Measurements from ENCODE around the gene OBP2B. TPM values are rescaled to one million over a fixed set of nuclear protein-coding genes. Genes with fewer than 3 reads are reported as not detected.

Gene OBP2B
- total RNA-seq, 3 donors from 2014 or later (not counting 1 experiment from before 2014, with no cell fraction given) = not detected

DNA sequence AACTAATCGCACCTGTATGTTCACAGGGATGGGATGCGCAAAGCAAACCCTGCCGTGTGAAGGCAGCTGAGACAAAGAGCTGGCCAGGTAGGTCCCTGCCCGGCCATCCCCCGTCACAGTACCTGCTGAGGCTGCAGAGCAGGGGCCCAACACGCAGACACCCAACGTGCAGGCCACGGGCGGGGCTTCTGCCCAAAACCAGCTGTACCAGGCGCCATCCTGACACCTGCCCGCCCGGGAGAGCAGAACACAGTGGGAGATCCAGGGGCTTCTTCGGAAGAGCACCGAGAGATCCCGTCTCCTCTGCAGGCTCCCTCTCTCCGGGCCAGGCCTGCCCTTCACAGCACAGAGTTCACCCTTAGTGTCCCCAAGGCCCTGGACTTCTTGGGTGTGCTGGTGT lies 37.5 kb upstream of the OBP2B start:
- H3K27ac Mint-ChIP-seq = no peak overlapping the region
- no peak overlapping the region for H3K4me3 Mint-ChIP-seq
- intact Hi-C loops (cut with micrococcal nuclease) = no loop called here
- no peaks in the 10 kb centered on the region for H3K4me1 Mint-ChIP-seq
- Histone ChIP-seq H3K36me3 (ENCODE audit: control insufficient read depth, insufficient read depth, low read length) (no peaks in the 10 kb centered on the region), H3K27me3 (ENCODE audit: control insufficient read depth, insufficient read depth, low read length) (no peaks in the 10 kb centered on the region), H3K4me1 (ENCODE audit: control insufficient read depth, insufficient read depth, low read length) (no peaks in the 10 kb centered on the region), H3K4me3 (ENCODE audit: low read length) (no peak overlapping the region), H3K27ac (ENCODE audit: low read length) (no peak overlapping the region), H3K9me3 (ENCODE audit: control insufficient read depth, insufficient read depth, low read length) (no peaks in the 10 kb centered on the region)
- WGBS (ENCODE audit: insufficient coverage) = 88% methylated on average over 16 of the region's 16 CpGs
- no peaks in the 10 kb centered on the region for H3K36me3 Mint-ChIP-seq
- TF ChIP-seq, protein P1, sequence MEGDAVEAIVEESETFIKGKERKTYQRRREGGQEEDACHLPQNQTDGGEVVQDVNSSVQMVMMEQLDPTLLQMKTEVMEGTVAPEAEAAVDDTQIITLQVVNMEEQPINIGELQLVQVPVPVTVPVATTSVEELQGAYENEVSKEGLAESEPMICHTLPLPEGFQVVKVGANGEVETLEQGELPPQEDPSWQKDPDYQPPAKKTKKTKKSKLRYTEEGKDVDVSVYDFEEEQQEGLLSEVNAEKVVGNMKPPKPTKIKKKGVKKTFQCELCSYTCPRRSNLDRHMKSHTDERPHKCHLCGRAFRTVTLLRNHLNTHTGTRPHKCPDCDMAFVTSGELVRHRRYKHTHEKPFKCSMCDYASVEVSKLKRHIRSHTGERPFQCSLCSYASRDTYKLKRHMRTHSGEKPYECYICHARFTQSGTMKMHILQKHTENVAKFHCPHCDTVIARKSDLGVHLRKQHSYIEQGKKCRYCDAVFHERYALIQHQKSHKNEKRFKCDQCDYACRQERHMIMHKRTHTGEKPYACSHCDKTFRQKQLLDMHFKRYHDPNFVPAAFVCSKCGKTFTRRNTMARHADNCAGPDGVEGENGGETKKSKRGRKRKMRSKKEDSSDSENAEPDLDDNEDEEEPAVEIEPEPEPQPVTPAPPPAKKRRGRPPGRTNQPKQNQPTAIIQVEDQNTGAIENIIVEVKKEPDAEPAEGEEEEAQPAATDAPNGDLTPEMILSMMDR (IDR thresholded peaks at IDR 0.05) = no peak
- H3K9me3 Mint-ChIP-seq = no peaks in the 10 kb centered on the region
- peaks cover 0 to 10% of the 10 kb centered on the region in 2 donors for H3K27me3 Mint-ChIP-seq (ENCODE audit: low read depth in 2 of 2)
- no peak for ATAC-seq
- DNase-seq = no peak

DNA sequence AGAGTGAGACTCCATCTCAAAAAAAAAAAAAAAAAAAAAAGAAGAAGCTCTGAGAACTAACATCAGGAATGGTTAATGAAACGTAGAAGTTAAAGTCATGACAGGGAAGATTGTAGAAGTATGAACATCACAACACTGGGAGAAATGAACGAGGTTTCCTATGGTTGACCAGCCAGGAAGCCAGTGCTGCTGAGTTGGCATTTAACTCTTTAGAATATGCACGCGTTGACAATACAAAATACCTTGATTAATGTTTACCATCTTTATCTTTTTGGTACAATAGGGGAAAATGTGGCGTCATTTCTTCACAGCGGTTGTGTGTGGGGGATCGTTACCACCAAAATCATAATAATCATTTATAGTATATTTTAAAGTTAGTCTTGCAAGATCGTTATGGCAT lies 33.9 kb upstream of the OBP2B start:
- H3K27ac Mint-ChIP-seq = no peak overlapping the region
- peaks cover 5 to 6% of the 10 kb centered on the region in 2 donors for H3K4me1 Mint-ChIP-seq
- Histone ChIP-seq H3K9me3 (ENCODE audit: control insufficient read depth, insufficient read depth, low read length) (no peaks in the 10 kb centered on the region), H3K27ac (ENCODE audit: low read length) (no peak overlapping the region), H3K4me3 (ENCODE audit: low read length) (no peak overlapping the region), H3K4me1 (ENCODE audit: control insufficient read depth, insufficient read depth, low read length) (peaks cover 13% of the 10 kb centered on the region), H3K36me3 (ENCODE audit: control insufficient read depth, insufficient read depth, low read length) (no peaks in the 10 kb centered on the region), H3K27me3 (ENCODE audit: control insufficient read depth, insufficient read depth, low read length) (peaks cover 4% of the 10 kb centered on the region)
- H3K27me3 Mint-ChIP-seq (ENCODE audit: low read depth in 2 of 2) = peaks cover 0 to 4% of the 10 kb centered on the region in 2 donors
- 21% methylated on average over 2 of the region's 8 CpGs for WGBS (ENCODE audit: insufficient coverage)
- intact Hi-C loops (cut with micrococcal nuclease) = no loop called here
- DNase-seq (no peak), ATAC-seq (no peak)
- H3K36me3 Mint-ChIP-seq = no peaks in the 10 kb centered on the region
- no peaks in the 10 kb centered on the region for H3K9me3 Mint-ChIP-seq
- no peak overlapping the region for H3K4me3 Mint-ChIP-seq
- TF ChIP-seq, protein P1 (IDR thresholded peaks at IDR 0.05) = no peak

- H3K9me3 Mint-ChIP-seq = no peaks in the 10 kb centered on the region
- no peak overlapping the region for H3K4me3 Mint-ChIP-seq
- DNase-seq = no peak
- TF ChIP-seq, protein P1 (IDR thresholded peaks at IDR 0.05) = no peak
- Histone ChIP-seq H3K4me3 (ENCODE audit: low read length) (no peak overlapping the region), H3K27me3 (ENCODE audit: control insufficient read depth, insufficient read depth, low read length) (peaks cover 4% of the 10 kb centered on the region), H3K4me1 (ENCODE audit: control insufficient read depth, insufficient read depth, low read length) (peaks cover 13% of the 10 kb centered on the region), H3K27ac (ENCODE audit: low read length) (no peak overlapping the region), H3K36me3 (ENCODE audit: control insufficient read depth, insufficient read depth, low read length) (no peaks in the 10 kb centered on the region), H3K9me3 (ENCODE audit: control insufficient read depth, insufficient read depth, low read length) (no peaks in the 10 kb centered on the region)
- 88% methylated on average over 14 of the region's 14 CpGs for WGBS (ENCODE audit: insufficient coverage)
- no peaks in the 10 kb centered on the region for H3K36me3 Mint-ChIP-seq
- no peak overlapping the region for H3K27ac Mint-ChIP-seq
- peaks cover 0 to 10% of the 10 kb centered on the region in 2 donors for H3K27me3 Mint-ChIP-seq (ENCODE audit: low read depth in 2 of 2)
- peaks cover 5 to 6% of the 10 kb centered on the region in 2 donors for H3K4me1 Mint-ChIP-seq
- intact Hi-C loops (cut with micrococcal nuclease) = no loop called here
- ATAC-seq = no peak
These were observed 33.2 kb upstream of the OBP2B start for GRCh38 chr9:133242241-133242640.

DNA sequence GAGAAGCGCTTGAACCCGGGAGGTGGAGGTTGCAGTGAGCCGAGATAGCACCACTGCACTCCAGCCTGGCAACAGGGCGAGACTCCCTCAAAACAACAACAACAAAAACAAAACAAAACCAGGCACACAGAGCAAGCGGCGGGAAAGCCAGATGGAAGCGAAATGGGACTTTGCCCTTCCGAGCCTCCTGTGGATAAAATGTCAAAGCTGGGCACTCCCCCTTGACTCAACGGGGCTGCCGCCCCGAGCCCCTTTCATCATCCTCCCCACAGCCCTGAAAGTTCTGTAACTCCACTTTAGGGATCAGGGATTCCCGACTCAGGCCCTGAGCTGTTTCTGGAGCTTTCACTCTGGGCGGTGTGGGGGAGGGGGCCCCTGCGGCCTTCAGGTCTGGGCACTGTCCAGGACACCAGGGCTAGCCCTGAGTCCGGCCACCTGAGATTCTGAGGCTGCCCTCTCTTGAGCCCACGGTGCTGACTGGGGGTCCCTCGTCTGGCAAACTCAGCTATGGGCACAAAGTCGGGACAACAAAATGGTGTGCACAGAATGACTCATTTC lies 30.6 kb upstream of the OBP2B start:
- Mint-ChIP-seq H3K27ac (no peak overlapping the region), H3K27me3 (ENCODE audit: low read depth in 2 of 2) (peaks cover 0 to 10% of the 10 kb centered on the region in 2 donors), H3K4me3 (peak overlapping the region; percentile 79), H3K36me3 (no peaks in the 10 kb centered on the region), H3K9me3 (no peaks in the 10 kb centered on the region), H3K4me1 (peaks cover 5 to 6% of the 10 kb centered on the region in 2 donors)
- ATAC-seq = no peak
- Histone ChIP-seq H3K36me3 (ENCODE audit: control insufficient read depth, insufficient read depth, low read length) (no peaks in the 10 kb centered on the region), H3K4me1 (ENCODE audit: control insufficient read depth, insufficient read depth, low read length) (peaks cover 13% of the 10 kb centered on the region), H3K4me3 (ENCODE audit: low read length) (no peak overlapping the region), H3K27me3 (ENCODE audit: control insufficient read depth, insufficient read depth, low read length) (peaks cover 4% of the 10 kb centered on the region), H3K9me3 (ENCODE audit: control insufficient read depth, insufficient read depth, low read length) (no peaks in the 10 kb centered on the region), H3K27ac (ENCODE audit: low read length) (no peak overlapping the region)
- 91% methylated on average over 18 of the region's 18 CpGs for WGBS (ENCODE audit: insufficient coverage)
- intact Hi-C loops (cut with micrococcal nuclease) = loop anchor here (1.0 kb wide), 1 partner anchor 165 kb away; no protein-coding TSS in a partner anchor
- TF ChIP-seq, protein P1 (IDR thresholded peaks at IDR 0.05) = no peak
- no peak for DNase-seq

All from natural killer cell (primary cell).